GM23338 (cell line): ENCODE data around the gene GRAMD4. TPM values are rescaled to one million over a fixed set of nuclear protein-coding genes. Genes with fewer than 3 reads are reported as not detected.

ENCODE experiments used
- ATAC-seq: fragments of 200-7000 bp; cut with Tn5 transposase; 3 replicates; pipeline ENCODE4 v1.9.1; 2020
- DNase-seq: peaks from one replicate; pipeline ENCODE4 v3.0.0-alpha.2; 2015; ENCODE audit warnings: low spot score
- H2AFZ ChIP-seq: fragments of 200-600 bp; sonication (generic); 2 replicates; pipeline ENCODE4 v1.8.0; 2016; ENCODE audit warnings: antibody characterized with exemption, mild to moderate bottlenecking, moderate library complexity
- H3F3A ChIP-seq: fragments of 200-600 bp; sonication (generic); replicated peaks from 2 replicates; pipeline ENCODE4 v1.8.0; 2017; ENCODE audit warnings: antibody characterized with exemption, mixed run types, low read depth
- H3K27ac ChIP-seq: fragments of 200-600 bp; sonication (generic); 2 replicates; pipeline ENCODE4 v1.6.1; 2016; ENCODE audit warnings: low read depth
- H3K27me3 ChIP-seq: fragments of 200-600 bp; sonication (generic); 2 replicates; pipeline ENCODE4 v1.8.0; 2016; ENCODE audit warnings: mild to moderate bottlenecking, mixed run types, moderate library complexity; ENCODE audit not compliant: insufficient read depth
- H3K36me3 ChIP-seq: fragments of 200-600 bp; sonication (generic); 2 replicates; pipeline ENCODE4 v1.8.0; 2016; ENCODE audit warnings: mild to moderate bottlenecking; ENCODE audit not compliant: insufficient read depth
- H3K4me1 ChIP-seq: fragments of 200-600 bp; sonication (generic); 2 replicates; pipeline ENCODE4 v1.8.0; 2016; ENCODE audit warnings: mild to moderate bottlenecking, moderate library complexity; ENCODE audit not compliant: insufficient read depth
- H3K4me2 ChIP-seq: fragments of 200-600 bp; sonication (generic); 2 replicates; pipeline ENCODE4 v1.7.1; 2017; ENCODE audit warnings: mixed run types
- H3K4me3 ChIP-seq: fragments of 200-600 bp; sonication (generic); 2 replicates; pipeline ENCODE4 v1.6.1; 2016; ENCODE audit warnings: mixed run types
- H3K79me2 ChIP-seq: fragments of 200-600 bp; sonication (generic); replicated peaks from 2 replicates; pipeline ENCODE4 v1.8.0; 2017; ENCODE audit warnings: mild to moderate bottlenecking; ENCODE audit not compliant: insufficient read depth
- H3K9me2 ChIP-seq: fragments of 200-600 bp; sonication (generic); 2 replicates; pipeline ENCODE4 v1.8.0; 2017; ENCODE audit not compliant: insufficient read depth
- H4K20me1 ChIP-seq: fragments of 200-600 bp; sonication (generic); replicated peaks from 2 replicates; pipeline ENCODE4 v1.8.0; 2017; ENCODE audit warnings: mild to moderate bottlenecking; ENCODE audit not compliant: insufficient read depth
- H3K27ac Mint-ChIP-seq: 2 replicates; pipeline ENCODE4 v1.8.0; 2020; ENCODE audit warnings: inconsistent platforms, mild to moderate bottlenecking, moderate library complexity, mixed read lengths
- H3K27me3 Mint-ChIP-seq: 3 replicates; pipeline ENCODE4 v1.8.0; 2022; ENCODE audit warnings: low read depth, mild to moderate bottlenecking, moderate library complexity, mixed read lengths, inconsistent platforms; ENCODE audit not compliant: insufficient read depth, poor library complexity
- H3K36me3 Mint-ChIP-seq: 3 replicates; pipeline ENCODE4 v1.8.0; 2021; ENCODE audit warnings: low read depth, mild to moderate bottlenecking, inconsistent platforms, moderate library complexity, mixed read lengths
- H3K4me1 Mint-ChIP-seq: 3 replicates; pipeline ENCODE4 v1.8.0; 2020; ENCODE audit warnings: mild to moderate bottlenecking, inconsistent platforms, mixed read lengths
- H3K4me3 Mint-ChIP-seq: 3 replicates; pipeline ENCODE4 v1.8.0; 2021; ENCODE audit warnings: moderate library complexity, mild to moderate bottlenecking, inconsistent platforms, mixed read lengths
- H3K9me3 Mint-ChIP-seq: 3 replicates; pipeline ENCODE4 v1.8.0; 2020; ENCODE audit warnings: moderate library complexity, mild to moderate bottlenecking, inconsistent platforms, mixed read lengths
- CTCF ChIP-seq, 2 experiments: fragments of 200-600 bp in 1 of 2; sonication (generic) in 1 of 2; conservative IDR thresholded peaks; 2 replicates each; pipeline versions ENCODE4 v1.5.1 to v1.6.1; 2016 to 2017; ENCODE audit warnings: antibody characterized with exemption in 2 of 2, low read depth in 2 of 2, mild to moderate bottlenecking in 2 of 2, moderate library complexity in 1 of 2
- ETS1 ChIP-seq: IDR thresholded peaks from 2 replicates; pipeline ENCODE4 v1.6.1; 2016; ENCODE audit warnings: antibody characterized with exemption
- NANOG ChIP-seq: IDR thresholded peaks from 2 replicates; pipeline ENCODE4 v1.6.1; 2016; ENCODE audit warnings: antibody characterized with exemption, borderline replicate concordance
- POLR2AphosphoS5 ChIP-seq: IDR thresholded peaks from 2 replicates; pipeline ENCODE4 v1.6.1; 2016; ENCODE audit warnings: antibody characterized with exemption, low read depth
- REST ChIP-seq: IDR thresholded peaks from one replicate; pipeline ENCODE4 v1.6.1; 2018; ENCODE audit warnings: antibody characterized with exemption; ENCODE audit not compliant: unreplicated experiment
- STAT1 ChIP-seq: IDR thresholded peaks from one replicate; pipeline ENCODE4 v1.6.1; 2016; ENCODE audit warnings: antibody characterized with exemption; ENCODE audit not compliant: unreplicated experiment
- ZNF462 ChIP-seq: fragments of 250-450 bp; sonication (Bioruptor Pico); IDR thresholded peaks from 2 replicates; pipeline ENCODE4 v1.5.0; 2020; ENCODE audit warnings: mild to moderate bottlenecking, moderate library complexity
- polyA plus RNA-seq: library from polyadenylated mRNA; unstranded; fragments of >200 nt; fragmentation: Nextera tagmentation; extraction: Ambion mirVana; gene quantifications from 2 replicates; pipeline ENCODE4 v1.2.1, GENCODE V29; 2016
- total RNA-seq: library from RNA; depleted of rRNA; stranded (reverse); fragments of >200 nt; shearing (Covaris generic); gene quantifications from 2 replicates; pipeline ENCODE4 v1.2.3, GENCODE V29; 2014

Gene GRAMD4
- total and polyA plus RNA-seq, 2 experiments from 2014 or later, result 2.7 to 81.8 TPM

GRCh38 chr22:46576556-46577367, 43.4 kb upstream of the GRAMD4 start (continued):
- TF ChIP-seq POLR2AphosphoS5 (no peak), ZNF462 (CRISPR knock-in tag) (no peak), NANOG (no peak)

GRCh38 chr22:46577368-46578249, 42.6 kb upstream of the GRAMD4 start:
- DNase-seq (no peak), ATAC-seq (peak; percentile 7)
- H2AFZ ChIP-seq, result 0 out of 2 replicates have a peak overlapping the region, but pooled peaks have one; percentile 66
- 0 out of 2 replicates have a peak, but pooled peaks cover 4% of the 10 kb centered on the region for H4K20me1 ChIP-seq
- H3K4me2 ChIP-seq, result peak overlapping the region; percentile 90
- Mint-ChIP-seq H3K4me3 (peak overlapping the region; percentile 89), H3K36me3 (no peaks in the 10 kb centered on the region), H3K4me1 (peaks cover 52% of the 10 kb centered on the region), H3K9me3 (no peaks in the 10 kb centered on the region), H3K27me3 (peaks cover 28% of the 10 kb centered on the region), H3K27ac (no peak overlapping the region)
- peaks cover 29% of the 10 kb centered on the region for H3K79me2 ChIP-seq
- H3F3A ChIP-seq, result no peaks in the 10 kb centered on the region
- H3K4me3 ChIP-seq, result peak overlapping the region; percentile 67
- peaks cover 11% of the 10 kb centered on the region; the same call in 1 of the 2 replicates for H3K4me1 ChIP-seq
- no peaks in the 10 kb centered on the region for H3K9me2 ChIP-seq
- peaks cover 12% of the 10 kb centered on the region for H3K27me3 ChIP-seq
- H3K36me3 ChIP-seq, result no peaks in the 10 kb centered on the region
- H3K27ac ChIP-seq, result no peak overlapping the region
- TF ChIP-seq CTCF (conservative IDR thresholded peaks at IDR 0.05; ENCODE audit: low read depth in 2 of 2) (no peak), STAT1 (no peak), ETS1 (no peak), REST (no peak)
